Measurements from ENCODE around the gene CHPF.

CHPF gene

GRCh38 chr2:219531639-219532377 lies 11.8 kb downstream of the CHPF start:
- DNase-seq (ENCODE audit: low read depth): no peak

- DNase-seq (ENCODE audit: low read depth): no peak
These were observed 13.3 kb downstream of the CHPF start for GRCh38 chr2:219530048-219530963.

GRCh38 chr2:219527472-219527871 lies 16.1 kb downstream of the CHPF start:
- no peak for DNase-seq (ENCODE audit: low read depth)

GRCh38 chr2:219527076-219527394 lies 16.6 kb downstream of the CHPF start:
- no peak for DNase-seq (ENCODE audit: low read depth)

GRCh38 chr2:219526320-219527075 lies 17.1 kb downstream of the CHPF start:
- DNase-seq (ENCODE audit: low read depth): no peak

GRCh38 chr2:219525533-219526232 lies 17.9 kb downstream of the CHPF start:
- DNase-seq (ENCODE audit: low read depth): no peak

GRCh38 chr2:219524817-219525216 lies 18.8 kb downstream of the CHPF start:
- DNase-seq (ENCODE audit: low read depth): no peak

GRCh38 chr2:219523031-219523671 lies 20.5 kb downstream of the CHPF start:
- no peak for DNase-seq (ENCODE audit: low read depth)

GRCh38 chr2:219522111-219523030 lies 21.2 kb downstream of the CHPF start:
- no peak for DNase-seq (ENCODE audit: low read depth)

- DNase-seq (ENCODE audit: low read depth): no peak
These were observed 22.3 kb downstream of the CHPF start for GRCh38 chr2:219521066-219521880.

- DNase-seq (ENCODE audit: low read depth): no peak
These were observed 23.5 kb downstream of the CHPF start for GRCh38 chr2:219520079-219520478.

GRCh38 chr2:219519526-219519916 lies 24.1 kb downstream of the CHPF start:
- DNase-seq (ENCODE audit: low read depth): no peak

GRCh38 chr2:219517954-219518778 lies 25.4 kb downstream of the CHPF start:
- DNase-seq (ENCODE audit: low read depth): no peak

GRCh38 chr2:219516888-219517287 lies 26.7 kb downstream of the CHPF start:
- DNase-seq (ENCODE audit: low read depth): no peak

GRCh38 chr2:219515874-219516629 lies 27.6 kb downstream of the CHPF start:
- no peak for DNase-seq (ENCODE audit: low read depth)

- no peak for DNase-seq (ENCODE audit: low read depth)
These were observed 28.8 kb downstream of the CHPF start for GRCh38 chr2:219514836-219515235.

- no peak for DNase-seq (ENCODE audit: low read depth)
These were observed 29.3 kb downstream of the CHPF start, which contains the start of gene ASIC4 for GRCh38 chr2:219514196-219514761. Gene ASIC4 (plus strand): TSS chr2:219514482. CDS start chr2:219514725, 243 bp downstream.

Measured in non-pigmented ciliary epithelial cell (primary cell).